ENCODE results near the gene ADAMTSL1.

DNA sequence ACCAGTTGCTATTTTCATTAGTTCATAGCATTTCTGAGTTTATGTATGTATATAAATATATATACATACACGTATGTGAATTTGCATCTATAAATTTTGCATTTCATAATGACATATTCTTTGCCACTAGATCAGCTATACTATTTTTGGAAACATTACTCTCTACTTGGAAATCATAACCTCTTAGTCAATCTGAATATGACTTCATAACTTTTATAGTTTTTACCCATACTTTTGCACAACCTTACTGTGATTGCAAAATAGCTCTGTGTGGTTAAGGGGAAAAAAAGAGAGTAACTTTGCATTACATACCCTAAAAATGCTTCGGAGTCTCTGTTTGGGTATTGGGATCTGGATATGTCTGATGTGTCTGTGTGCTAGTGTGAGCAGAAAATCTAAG is 44.9 kb upstream of the ADAMTSL1 start:
- TF ChIP-seq, protein P1, sequence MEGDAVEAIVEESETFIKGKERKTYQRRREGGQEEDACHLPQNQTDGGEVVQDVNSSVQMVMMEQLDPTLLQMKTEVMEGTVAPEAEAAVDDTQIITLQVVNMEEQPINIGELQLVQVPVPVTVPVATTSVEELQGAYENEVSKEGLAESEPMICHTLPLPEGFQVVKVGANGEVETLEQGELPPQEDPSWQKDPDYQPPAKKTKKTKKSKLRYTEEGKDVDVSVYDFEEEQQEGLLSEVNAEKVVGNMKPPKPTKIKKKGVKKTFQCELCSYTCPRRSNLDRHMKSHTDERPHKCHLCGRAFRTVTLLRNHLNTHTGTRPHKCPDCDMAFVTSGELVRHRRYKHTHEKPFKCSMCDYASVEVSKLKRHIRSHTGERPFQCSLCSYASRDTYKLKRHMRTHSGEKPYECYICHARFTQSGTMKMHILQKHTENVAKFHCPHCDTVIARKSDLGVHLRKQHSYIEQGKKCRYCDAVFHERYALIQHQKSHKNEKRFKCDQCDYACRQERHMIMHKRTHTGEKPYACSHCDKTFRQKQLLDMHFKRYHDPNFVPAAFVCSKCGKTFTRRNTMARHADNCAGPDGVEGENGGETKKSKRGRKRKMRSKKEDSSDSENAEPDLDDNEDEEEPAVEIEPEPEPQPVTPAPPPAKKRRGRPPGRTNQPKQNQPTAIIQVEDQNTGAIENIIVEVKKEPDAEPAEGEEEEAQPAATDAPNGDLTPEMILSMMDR (IDR thresholded peaks at IDR 0.05), result no peak
- TF ChIP-seq POLR2AphosphoS5 (IDR thresholded peaks at IDR 0.05), result no peak
